Fibroblast of the conjunctiva (primary cell): ENCODE data around the gene PKDREJ.
"Not testable (repeated sequence)": the region's sequence is repeated elsewhere in the genome, so short reads cannot be mapped to it uniquely, and the experiment has no call there.

Experiments
- DNase-seq: peaks from one replicate; pipeline ENCODE4 v3.0.0-alpha.2; 2010; ENCODE audit warnings: low read depth

Gene PKDREJ

GRCh38 chr22:46288846-46289243, 25.7 kb upstream of the PKDREJ start:
- DNase-seq = no peak

GRCh38 chr22:46287873-46288751, 25.0 kb upstream of the PKDREJ start:
- no peak for DNase-seq

- no peak for DNase-seq
Observed at GRCh38 chr22:46286941-46287872, 24.1 kb upstream of the PKDREJ start.

GRCh38 chr22:46286006-46286405, 22.9 kb upstream of the PKDREJ start:
- no peak for DNase-seq

GRCh38 chr22:46281866-46282678, 18.9 kb upstream of the PKDREJ start:
- no peak for DNase-seq

- DNase-seq = no peak
Observed at GRCh38 chr22:46280999-46281623, 18.0 kb upstream of the PKDREJ start.

GRCh38 chr22:46280063-46280817, 17.1 kb upstream of the PKDREJ start:
- no peak for DNase-seq

GRCh38 chr22:46278656-46279645, 15.8 kb upstream of the PKDREJ start:
- DNase-seq = no peak

- no peak for DNase-seq
Observed at GRCh38 chr22:46276563-46276962, 13.4 kb upstream of the PKDREJ start.

GRCh38 chr22:46275455-46276122, 12.4 kb upstream of the PKDREJ start:
- DNase-seq = no peak

GRCh38 chr22:46274381-46274780, 11.2 kb upstream of the PKDREJ start:
- DNase-seq = no peak

GRCh38 chr22:46273432-46274148, 10.4 kb upstream of the PKDREJ start:
- DNase-seq = no peak

- DNase-seq = no peak
Observed at GRCh38 chr22:46272762-46273431, 9.8 kb upstream of the PKDREJ start.

- DNase-seq = no peak
Observed at GRCh38 chr22:46272196-46272595, 9.1 kb upstream of the PKDREJ start.

GRCh38 chr22:46269564-46269963, 6.4 kb upstream of the PKDREJ start:
- no peak for DNase-seq

GRCh38 chr22:46267431-46268279, 4.5 kb upstream of the PKDREJ start, which contains the start of gene TTC38:
Gene TTC38 (plus strand): TSS chr22:46268008. CDS start chr22:46268040, 32 bp downstream.
- DNase-seq = peak; percentile 55

GRCh38 chr22:46265627-46266026, 2.5 kb upstream of the PKDREJ start:
- not testable (repeated sequence) for DNase-seq
